Hematopoietic multipotent progenitor cell treated with erythropoietin and hydrocortisone succinate and interleukin-3 and kit ligand, for 6 days (in vitro differentiated cells): ENCODE results near the gene KIF4A.

Source experiments
- DNase-seq: peaks from one replicate; pipeline ENCODE4 v3.0.0-alpha.2; 2015

Gene KIF4A

DNA sequence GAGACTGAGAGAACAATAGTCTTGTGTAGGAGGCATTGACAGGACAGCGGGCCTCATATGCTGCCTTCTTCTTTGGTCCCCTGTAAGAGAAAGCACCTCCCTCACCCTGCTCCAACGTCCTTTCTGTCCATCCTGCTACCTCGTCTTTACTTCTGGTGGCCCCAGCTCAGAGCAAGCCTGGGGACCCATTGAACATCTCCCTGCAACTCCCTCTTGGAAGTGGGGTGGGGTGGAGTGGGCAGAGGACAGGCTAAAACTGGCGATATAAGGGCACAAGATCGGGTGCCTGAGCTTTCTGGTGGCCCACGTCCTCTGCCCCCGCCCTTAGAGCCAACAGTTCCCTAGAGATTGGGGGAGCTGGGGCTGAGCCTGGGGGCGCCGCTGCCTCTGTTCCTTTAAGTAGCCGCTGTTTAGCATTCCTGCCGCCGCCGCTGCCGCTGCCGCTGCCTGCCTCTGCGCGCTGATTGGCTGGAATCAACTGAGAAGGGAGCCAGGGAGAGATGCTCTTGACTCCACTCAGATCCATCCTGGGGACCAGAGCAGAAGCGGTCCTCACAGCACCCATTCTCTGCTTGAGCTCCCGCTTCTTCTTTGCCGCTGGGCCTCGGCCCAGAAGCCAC lies 154.5 kb downstream of the KIF4A start, which contains the start of gene DLG3:
TSS of gene DLG3 (plus strand) at position 510 of the 620 bp plus-strand sequence. CDS start 367 bp downstream, outside the sequence.
- no peak for DNase-seq

DNA sequence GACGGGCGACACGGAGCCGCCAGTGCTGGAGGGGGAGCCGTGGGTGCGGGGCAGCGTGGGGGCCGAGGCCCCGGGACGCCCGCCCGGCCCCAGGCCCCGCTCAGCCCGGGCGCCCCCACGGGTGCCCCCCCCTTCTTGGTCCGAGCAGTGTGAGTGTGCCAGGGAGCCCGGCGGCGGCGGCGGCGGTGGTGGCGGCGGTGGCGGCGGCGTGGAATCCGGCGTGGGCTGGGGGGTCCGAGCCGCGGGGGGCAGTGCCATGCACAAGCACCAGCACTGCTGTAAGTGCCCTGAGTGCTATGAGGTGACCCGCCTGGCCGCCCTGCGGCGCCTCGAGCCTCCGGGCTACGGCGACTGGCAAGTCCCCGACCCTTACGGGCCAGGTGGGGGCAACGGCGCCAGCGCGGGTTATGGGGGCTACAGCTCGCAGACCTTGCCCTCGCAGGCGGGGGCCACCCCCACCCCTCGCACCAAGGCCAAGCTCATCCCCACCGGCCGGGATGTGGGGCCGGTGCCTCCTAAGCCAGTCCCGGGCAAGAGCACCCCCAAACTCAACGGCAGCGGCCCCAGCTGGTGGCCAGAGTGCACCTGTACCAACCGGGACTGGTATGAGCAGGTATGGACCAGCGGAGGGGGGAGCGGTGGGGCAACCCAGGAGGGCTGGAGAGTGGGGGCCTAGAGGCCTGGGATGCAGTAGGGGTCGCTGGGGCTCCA lies 155.2 kb downstream of the KIF4A start:
- DNase-seq, result no peak

DNA sequence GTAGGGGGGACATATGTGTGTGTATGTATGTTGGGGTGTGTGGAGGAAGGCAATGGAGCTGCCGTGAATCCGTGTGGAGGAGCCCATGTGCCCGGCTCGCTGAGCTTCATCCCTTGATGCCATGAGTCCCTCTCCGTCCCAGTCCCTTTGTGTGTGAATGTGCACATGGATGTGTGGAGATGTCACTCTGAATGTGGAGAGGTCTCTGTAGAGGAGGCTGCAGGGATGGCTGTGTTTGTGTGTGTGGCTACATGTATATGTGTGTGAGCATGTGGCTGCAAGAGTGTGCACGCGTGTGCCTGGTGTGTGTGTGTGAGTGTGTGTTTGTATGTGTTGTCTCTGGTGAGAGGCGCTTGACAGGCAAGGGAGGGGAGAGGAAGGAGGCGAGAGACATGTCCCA lies 156.0 kb downstream of the KIF4A start:
- DNase-seq, result no peak

DNA sequence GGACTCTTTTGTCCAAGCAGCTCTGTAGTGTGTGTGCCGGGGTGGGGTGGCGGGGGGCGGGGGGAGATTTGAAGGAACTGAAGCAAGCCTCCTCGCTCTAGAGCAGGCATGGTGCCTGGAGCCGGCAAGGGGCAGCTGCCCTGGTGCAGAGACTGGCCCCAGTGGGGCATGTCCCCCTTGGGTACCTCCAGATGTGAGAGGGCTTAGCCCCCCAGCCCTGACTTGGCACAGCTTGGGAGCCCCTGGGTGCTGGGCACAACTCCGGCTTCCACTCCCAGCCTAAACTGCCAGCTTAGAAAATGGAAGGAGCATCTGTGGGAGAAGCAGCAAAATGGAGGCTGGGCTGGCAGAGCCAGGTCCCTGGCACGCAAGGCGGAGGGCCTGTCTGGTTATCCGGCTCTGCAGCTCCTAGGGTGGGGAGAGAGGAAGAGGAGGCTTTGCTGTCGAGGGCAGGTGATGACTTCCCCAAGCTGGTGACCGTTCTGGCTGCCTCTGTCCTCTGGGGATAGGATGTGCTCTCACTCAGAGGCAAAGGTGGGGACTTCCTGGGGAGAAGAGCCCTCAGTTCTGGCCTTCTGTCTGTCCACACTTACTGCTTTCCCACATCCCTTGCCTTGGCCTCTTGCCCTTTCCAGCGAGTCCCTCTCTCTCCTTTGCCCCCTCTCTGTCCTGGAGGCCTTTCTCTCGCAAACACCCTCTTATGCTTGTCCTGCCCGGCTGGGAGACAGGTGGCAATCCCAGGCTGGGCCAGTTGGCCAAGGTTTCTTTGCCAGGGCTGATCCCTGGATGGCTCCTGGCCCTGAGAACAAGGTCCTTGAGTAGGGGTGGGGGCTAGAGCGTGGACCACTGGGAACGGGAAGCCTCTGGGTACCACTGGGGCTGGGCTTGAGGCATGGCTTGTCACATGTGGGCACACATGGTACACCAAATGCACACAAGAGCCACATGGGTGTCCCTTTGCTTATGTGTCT lies 156.8 kb downstream of the KIF4A start:
- no peak for DNase-seq

DNA sequence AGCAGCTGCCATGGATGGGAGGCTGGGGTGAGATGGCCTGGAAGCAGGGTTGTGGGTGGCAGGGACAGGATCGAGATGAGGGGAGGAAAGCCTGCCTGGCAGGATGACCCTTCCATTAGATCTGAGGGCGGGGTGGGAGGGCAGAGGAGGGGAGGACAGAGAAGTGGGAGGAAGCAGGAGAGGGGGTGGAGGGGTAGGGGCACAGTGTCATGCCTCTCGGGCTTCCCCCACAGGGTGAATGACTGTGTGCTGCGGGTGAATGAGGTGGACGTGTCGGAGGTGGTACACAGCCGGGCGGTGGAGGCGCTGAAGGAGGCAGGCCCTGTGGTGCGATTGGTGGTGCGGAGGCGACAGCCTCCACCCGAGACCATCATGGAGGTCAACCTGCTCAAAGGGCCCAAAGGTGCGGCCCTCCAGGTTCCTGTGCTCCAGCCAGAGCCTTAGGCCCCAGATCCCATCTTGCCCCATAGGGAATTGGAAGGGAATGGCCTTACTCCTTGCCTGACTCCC lies 159.6 kb downstream of the KIF4A start:
- no peak for DNase-seq

DNA sequence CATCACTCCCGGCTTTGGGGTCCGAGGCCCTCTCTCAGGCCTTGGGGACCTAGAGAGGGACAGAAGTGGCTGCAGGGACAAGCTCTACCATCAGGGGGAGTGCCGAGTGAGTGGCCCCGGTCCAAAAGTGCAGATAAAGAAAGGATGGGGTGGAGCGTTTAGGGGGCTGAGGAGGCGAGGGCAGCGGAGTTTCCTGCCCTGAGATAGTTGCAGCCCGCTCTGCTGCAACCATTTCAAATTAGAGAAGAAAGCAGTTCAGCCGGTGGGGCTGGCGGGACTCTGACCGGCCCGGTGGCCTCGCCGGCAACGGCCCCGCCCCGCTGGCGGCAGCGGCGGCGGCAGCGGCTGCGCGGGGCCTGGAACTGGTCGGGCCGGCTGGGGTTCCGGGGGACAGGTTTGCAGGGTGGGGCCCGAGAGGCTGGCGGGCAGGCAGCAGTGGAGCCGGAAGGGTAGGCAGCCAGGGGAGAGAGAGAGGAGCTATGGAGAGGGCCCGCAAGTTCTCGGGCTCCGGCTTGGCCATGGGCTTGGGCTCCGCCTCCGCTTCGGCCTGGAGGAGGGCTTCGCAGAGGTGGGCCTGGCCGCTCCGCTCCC lies 162.3 kb downstream of the KIF4A start:
- peak; percentile 75 for DNase-seq

DNA sequence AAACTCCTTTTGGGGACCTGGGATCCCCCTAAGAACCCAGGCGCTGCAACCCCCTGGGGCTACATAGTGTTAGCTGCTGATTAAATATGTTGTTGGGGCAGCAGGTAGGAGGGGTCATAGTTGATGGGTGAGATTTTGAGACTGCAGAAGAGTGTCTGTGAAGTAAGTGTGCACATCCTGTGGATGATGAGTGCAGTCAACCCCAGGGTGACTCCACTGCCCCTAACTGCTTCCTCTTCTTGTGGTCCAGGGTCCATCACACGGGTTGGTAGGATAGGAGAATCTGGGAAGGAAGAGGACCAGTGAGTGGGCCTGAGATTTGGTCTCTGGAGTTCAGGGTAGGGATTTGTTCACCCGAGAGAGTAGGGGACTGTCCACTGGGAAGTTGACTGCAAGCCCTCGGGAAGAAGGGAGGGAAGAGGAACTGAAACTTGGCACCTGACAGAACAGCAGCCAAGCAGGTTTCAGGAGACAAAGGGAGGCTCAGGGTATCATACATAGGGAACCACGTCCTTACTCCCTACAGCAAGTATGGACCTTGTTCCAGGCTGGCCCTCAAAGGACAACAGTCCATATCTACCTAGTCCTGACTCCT lies 163.2 kb downstream of the KIF4A start:
- no peak for DNase-seq

DNA sequence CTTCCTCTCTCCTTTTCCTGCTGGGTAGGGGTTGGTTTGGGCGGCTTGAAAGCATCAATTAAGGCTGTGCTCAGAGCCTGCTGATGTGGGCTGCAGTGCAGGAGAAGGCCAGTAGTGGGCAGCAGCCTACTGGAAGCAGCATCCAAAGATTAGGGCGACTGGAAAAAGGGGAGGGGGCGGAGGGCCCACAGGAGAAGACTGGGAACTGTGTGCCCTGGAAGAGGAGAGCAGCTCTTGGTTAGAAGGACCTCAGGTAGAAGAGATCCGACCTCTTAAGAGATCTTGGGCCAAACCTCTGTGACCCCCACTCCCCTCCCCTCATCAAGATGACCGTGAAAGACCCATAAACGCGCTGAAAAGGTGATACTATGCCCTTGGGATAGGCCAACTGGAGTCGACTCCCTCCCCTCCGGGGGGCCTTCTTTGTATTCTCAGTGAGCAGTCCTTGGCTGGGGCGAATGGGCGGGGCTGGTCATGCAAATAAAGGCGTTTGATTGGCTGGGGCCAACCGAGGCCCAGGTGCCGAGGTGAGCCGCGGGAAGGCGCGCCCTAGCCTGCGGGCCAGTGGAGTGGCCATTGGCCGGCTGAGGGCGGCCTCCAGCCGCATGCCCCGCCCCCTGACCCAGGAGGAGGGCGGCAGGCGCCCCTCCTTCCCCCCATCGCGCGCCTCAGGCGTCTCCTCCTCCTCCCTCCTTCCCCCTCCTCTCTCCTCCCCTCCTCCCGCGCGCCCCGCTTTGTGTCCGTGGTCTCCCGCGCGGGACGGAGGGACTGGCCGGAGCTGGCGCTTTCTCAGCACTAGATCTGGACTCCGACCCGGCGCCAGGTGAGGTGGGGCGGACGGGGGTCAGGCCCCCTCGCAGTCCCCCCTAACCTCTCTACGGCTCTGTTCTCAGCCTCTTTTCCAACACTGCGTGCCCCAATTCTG lies 164.8 kb downstream of the KIF4A start:
- DNase-seq, result peak; percentile 64

DNA sequence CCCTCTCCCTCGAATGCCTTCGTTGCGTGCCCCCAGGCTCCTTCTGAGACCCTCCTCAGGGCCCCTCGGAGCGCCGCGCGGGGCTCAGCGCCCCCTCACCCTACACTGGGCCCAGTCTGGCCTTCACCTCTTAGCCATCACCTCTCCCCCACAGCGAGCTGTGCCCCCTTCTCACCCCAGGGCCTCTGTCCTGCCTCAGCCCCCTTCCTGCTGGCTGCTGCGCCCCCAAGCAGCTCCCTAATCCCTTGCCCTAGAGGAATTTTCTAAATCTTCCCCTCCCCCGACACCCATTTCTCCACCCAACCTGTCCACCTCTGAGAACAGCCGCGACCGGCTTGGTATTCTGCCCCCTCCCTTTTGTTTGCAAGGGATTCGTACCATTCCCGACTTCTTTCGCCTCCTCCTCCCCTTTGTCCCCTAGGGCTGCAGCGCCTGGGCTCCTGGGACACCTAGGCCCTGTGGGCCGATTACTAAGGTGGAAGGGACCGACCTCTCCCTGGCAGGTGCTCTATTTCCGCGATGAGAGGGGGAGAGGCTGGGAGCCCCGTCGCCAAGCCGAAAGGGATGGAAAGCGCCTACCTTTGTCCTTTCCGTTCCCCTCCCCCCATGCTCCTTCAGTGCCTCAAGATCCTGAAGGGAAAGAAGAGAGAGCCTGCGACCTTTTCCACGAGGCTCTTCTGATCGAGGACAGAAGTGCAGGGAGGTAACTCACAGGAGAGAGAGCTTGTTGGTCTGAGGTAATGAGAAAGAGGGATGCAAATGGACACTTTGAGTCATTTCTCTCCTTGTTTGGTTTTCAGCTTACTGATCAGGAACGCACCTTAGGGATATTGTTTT lies 165.7 kb downstream of the KIF4A start:
- no peak for DNase-seq

DNA sequence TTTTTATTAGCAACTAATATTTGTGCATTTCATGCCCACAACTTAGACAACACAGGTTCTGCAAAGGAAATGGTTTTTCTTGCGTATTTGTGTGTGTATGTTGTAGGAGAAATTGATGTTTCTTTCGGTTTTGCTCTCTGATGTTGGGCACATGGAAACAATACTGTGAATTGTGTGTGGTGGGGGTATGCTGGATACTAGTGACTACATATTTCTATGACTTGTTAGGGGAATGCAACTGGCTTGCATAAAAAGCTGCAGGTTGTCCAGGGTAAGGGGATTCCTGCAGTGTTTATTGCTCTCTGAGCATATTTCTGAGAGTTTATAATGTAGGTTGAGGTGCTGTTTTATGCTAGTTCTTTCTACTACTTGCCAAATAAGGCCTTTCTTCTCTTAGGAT lies 166.4 kb downstream of the KIF4A start:
- no peak for DNase-seq

DNA sequence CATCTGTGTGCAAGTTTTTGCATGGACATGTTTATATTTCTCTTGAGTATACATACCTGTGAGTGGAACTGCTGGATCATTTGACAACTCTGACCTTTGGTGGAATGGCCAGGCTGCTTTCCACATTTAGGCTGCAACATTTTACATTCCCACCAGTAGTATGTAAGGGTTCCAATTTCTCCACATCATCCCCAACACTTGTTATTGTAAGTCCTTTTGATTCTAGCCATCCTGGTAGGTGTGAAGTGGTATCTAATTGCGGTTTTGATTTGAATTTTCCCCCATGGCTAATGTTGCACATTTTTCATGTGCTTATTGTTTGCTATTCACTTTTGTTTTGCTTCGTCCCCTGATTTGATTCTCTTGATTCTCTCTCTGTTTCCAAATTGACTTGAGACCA lies 171.1 kb downstream of the KIF4A start:
- no peak for DNase-seq

DNA sequence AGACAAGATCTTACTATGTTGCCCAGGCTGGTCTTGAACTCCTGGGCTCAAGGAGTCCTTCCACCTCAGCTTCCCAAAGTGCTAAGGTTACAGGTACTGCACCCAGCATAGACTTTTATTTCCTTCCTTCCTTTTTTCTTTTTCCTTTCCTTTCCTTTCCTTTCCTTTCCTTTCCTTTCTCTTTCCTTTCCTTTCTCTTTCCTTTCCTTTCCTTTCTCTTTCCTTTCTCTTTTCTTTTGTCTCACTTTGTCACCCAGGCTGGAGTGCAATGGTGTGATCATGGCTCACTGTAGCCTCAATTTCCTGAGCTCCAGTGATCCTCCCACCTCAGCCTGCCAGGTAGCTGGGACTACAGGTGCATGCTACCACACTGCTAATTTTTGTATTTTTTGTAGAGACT lies 174.1 kb downstream of the KIF4A start:
- no peak for DNase-seq

DNA sequence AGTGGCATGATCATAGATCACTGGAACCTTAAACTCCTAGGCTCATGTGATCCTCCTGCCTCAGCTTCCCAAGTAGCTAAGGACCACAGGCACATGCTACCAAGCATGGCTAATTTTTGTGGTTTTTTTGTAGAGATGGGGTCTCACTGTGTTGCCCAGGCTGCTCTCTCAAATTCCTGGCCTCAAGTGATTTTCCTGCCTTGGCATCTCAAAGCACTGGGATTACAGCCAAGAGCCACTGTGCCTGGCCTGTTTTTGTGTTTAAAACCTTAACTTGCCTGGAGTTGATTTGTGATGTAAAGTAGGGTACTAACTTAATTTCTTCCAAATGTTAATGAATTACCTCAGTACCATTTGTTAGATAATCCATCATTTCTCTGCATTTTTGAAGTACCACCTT lies 177.1 kb downstream of the KIF4A start:
- DNase-seq, result no peak

DNA sequence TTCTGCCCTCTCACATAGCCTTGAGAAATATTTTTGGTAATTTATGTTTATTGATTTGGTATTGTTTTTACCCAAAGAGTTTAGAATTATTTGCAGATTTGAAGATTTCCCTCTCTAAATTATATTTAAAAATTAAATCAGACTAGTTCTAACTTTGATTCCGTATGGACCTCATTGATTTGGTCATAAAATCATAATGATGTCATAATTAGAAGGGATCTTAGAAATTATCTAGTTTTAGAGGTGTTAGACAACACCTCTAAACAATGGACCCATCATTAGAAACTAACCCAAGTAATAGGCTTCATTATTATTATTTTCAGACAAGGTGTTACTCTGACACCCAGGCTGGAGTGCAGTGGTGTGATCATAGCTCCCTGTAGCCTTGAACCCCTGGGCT lies 178.8 kb downstream of the KIF4A start:
- DNase-seq, result no peak
